Colon (tissue), 2 donors: ENCODE data around the gene BPHL.
"Not testable (repeated sequence)": the region's sequence is repeated elsewhere in the genome, so short reads cannot be mapped to it uniquely, and the experiment has no call there.

Source experiments
- FAIRE-seq: peaks from 2 replicates; lab custom pipeline; 2012; peaks lifted over from hg19 to GRCh38; lab: Jason Lieb, UNC
- donor health status: control.
- donor health status: control.

The BPHL gene

DNA sequence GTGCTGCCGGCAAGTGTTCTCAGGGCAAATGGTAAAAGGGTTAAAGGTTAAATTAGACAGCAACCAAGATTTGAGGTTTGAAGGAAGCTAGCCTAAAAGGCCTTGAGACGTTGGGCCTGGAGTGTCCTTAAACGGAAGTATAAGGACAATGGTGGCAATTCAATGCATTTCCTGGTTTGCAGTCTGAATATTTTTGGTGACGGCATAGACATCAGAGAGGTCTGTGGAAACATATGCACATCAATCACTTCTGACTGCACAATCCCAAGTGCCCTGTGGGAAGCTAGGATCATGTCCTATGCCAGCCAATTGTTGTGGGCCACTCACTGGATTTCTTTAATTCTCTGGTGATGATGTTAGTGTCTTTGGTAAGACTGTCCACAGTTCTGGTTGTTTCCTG is 64.6 kb downstream of the BPHL start:
- no peak for FAIRE-seq

DNA sequence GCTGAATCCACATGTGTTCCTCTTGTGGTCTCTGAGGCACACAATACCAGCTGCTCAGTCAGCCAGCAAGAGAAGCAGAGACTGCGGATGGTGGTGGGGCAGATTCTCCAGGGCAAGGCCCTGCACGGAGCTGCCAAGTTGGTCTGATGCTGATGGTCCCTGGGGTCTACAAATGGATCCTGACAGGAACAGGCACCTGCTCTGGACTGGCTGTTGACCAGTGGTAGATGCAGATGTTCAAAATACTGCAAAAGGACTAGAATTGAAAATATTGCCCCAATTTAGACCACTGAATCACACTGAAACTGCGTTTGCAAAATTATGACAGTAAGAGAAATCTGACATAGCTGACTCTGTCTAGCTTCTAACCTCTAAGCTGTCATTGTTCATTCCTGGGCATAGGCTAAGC is 68.5 kb downstream of the BPHL start:
- no peak for FAIRE-seq

DNA sequence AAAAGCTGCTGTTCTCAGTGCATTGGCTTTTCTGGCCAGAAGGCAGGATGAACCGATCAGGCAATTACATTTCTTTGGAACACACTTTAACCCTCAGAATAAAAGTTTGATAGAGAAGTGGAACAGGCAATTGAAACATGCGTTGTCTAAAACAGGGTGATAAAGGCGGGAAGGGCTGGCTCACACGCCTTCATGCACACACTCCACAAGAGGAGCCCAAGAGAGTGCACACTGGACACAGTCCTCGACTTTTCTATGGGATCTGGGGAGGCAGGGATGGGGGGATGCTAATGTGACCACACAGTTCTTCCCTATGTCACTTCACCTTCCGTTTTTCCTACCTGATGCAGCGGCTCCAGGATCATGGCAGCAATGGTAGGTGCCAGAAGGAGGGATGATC is 69.8 kb downstream of the BPHL start:
- no peak for FAIRE-seq

DNA sequence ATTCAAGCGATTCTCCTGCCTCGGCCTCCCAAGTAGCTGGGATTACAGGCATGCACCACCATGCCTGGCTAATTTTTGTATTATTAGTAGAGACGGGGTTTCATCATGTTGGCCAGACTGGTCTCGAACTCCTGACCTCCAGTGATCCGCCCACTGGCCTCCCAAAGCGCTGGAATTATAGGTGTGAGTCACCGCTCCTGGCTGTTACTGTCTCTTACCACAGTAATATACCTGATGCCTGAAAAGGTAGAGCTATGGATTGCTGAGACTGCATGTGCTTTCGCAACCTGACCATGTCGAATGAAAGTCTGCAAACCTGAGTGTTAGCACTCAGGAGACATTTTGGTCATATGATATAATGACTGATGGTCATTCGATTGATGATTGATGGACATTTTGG is 70.7 kb downstream of the BPHL start:
- FAIRE-seq = not testable (repeated sequence)

DNA sequence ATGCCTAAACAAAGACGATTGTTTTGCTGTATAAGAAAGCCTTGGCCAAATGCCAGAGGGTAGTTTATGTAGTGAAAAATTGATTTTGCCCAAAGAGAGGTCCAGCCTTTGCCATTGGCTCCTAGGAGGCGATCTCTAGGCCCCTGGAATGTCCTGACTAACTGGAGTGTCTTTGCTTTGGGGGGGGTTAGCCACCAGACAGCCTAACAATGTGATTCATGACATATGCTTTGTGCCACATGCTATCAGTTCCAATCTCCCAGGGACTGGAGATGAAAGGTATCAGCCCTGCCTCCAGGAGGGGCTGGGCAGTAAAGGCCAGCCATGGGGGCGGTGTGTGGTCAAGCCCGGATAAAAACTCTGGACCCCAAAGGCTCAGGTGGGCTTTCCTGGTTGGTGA is 71.5 kb downstream of the BPHL start:
- FAIRE-seq = no peak

DNA sequence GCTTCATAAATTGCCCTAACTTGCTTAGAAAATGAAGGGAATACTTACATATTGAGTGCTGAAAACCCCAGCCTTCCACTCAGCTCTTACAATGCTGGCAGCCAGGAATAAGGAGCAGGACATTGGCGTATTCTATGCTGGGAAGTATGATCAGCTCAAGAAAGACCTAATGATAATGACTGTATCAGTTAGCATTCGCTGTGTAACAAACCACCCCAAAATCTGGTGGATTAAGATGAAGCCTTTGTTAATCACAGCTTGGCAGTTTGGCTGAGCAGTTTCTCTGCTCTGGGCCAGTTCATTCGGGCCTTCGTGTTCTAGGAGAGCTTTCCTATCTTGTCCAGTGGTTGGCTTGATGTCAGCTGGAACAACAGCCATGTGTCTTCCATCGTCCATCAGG is 72.3 kb downstream of the BPHL start:
- FAIRE-seq = no peak

DNA sequence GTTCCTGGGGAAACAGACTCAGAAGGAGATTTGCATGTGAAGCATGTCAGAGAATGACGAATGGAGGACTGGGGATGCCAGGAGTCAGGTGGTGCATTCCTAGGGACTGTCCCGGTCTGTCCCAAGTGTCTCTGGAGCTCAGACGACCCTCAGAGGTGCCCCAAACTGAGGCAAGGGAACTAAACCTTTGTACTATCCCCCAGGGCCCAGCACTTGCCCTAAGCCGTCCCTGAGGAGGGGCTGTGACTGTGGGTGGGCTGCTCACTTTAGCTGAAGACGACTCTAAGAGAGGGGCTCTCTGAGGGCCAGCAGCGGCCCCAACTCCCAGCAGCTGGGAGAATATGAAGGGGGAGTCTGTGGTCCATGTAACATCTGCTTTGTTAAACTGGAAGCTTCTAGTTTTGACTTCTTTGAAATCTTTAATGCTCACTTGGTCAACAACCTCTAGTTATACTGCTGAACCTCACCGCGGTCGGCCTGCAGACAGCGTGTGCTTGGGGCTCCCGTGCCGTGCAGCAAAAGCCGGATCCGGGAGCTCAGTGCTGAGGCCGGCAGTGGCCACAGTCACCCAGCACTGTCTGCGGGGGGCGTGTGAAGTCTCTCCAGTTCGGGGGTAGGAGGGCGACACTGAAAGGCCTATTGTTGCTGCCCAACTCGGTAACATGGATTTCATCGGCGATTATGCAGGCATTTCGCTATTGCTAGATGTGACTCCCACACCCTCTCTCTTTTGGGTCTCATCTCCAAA is 74.8 kb downstream of the BPHL start:
- FAIRE-seq = no peak

DNA sequence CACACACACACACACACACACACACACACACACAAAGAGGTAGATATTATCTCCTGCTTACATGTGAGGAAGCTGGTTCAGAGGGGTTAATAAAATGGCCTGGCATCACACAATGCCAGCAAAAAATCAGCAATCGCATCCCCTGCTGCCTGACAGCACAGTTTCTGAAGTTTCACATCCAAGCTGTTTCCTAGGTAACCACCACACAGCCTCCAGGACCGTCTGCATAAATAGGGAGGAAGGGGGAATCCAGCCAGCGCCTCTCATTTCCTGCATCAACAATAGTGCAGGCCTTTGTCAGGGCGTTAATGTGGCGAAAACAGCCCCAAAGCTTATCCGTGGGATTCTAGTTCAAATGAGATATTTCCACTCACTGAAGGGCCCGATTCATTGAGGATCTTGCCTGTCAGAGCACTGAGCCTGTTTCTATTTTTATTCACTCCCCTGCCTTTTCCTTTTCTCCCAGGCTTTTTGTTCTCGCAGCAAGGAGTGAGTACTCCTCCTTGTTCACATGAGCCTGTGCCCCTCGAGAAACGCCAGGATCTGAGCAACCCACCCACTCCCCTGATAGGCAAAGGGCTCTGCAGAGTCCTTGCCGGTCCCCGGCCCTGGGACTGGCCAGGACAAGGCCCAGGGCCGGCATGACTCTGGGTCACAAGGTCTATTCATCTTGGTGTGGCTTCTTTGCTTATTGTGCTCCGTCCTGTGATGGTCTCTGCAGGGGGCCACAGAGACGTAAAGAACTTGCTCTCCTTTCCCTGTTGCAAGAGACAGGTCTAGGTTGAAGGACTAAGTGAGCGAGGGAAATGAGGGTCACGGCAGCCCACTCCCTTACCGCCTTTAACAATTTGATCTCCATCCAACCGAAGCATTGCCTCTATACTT is 76.3 kb downstream of the BPHL start:
- no peak for FAIRE-seq

DNA sequence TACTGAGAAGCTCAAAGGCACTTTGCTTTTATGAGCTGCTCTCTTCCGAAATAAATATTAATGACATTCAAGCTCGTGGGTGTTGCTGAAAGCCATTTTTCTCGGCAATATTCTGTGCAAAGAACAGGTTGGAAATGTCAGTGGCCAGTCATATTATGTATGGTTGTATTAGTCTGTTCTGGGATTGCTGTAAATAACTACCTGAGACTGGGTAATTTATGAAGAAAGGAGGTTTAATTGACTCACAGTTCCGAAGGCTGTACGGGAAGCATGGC is 76.8 kb downstream of the BPHL start:
- FAIRE-seq = no peak

DNA sequence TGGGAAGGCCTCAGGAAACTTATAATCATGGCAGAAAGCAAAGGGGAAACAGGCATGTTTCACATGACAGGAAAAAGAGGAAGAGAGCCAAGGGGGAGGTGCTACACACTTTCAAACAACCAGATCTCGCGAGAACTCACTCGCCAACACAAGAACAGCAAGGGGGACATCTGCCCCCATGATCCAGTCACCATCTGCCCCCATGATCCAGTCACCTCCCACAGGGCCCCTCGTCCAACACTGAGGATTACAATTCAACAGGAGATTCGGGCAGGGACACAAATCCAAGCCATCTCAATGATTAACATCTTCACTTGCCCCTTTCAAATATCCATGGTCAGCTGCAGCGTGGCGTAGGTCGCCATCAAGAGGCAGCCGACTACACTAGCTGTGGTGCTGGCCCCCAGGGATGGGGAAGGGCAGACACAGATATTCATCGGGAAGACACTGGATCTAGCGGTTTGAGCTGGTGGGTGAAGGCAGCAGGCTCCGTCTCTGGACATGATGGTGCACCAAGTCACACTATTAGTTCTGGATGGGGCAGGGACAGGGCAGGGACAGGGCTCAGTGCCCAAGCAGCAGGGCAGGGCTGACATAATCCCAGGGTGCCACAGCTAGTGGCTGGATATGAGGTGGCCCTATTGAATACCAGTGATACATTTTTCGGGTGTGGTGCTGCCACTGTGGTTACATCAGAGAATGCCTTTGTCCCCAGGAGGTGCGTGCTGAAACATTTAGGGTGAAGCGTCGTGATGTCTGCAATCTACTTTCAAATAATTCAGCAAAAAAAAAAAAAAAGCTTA is 77.4 kb downstream of the BPHL start:
- FAIRE-seq = no peak

DNA sequence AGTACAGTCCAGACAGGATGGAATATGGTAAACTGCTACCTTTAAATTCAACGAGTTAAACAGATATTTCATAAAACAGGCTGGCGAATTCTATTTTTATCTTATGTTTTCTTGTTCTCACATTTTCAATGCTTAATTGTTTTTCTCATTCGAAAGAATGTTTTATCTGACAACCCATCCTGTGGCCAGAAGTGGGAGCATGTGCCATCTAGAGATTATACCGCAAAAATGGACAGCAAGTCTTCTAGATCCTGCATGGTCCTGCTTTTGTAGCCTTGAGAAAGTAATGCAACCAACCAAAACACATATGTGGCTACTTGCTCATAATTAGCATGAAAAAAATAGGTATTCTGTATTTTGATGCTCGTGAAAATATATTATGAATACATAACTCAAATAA is 78.3 kb downstream of the BPHL start:
- no peak for FAIRE-seq

DNA sequence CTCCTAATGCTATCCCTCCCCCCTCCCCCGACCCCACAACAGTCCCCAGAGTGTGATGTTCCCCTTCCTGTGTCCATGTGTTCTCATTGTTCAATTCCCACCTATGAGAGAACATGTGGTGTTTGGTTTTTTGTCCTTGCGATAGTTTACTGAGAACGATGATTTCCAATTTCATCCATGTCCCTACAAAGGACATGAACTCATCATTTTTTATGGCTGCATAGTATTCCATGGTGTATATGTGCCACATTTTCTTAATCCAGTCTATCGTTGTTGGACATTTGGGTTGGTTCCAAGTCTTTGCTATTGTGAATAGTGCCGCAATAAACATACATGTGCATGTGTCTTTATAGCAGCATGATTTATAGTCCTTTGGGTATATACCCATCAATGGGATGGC is 79.2 kb downstream of the BPHL start:
- not testable (repeated sequence) for FAIRE-seq

DNA sequence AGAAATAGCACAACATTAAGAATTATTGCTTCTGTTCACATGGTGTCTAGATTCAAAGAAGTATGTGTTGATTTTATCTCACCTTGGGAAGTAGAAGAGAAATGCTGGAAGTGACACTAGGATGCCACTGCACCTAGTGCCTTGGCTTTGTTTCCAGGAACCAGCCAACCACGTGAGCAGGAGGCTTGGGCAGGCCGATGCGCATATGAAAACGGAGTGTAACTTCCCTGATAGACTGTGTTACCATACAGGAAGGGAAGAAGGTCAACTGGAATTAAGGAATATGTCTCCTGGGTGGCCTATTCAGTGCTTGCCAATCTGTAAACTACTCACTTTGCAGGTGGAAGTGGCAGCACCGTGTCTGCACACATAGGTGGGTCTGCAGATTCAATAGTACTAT is 80.9 kb downstream of the BPHL start:
- FAIRE-seq = no peak

DNA sequence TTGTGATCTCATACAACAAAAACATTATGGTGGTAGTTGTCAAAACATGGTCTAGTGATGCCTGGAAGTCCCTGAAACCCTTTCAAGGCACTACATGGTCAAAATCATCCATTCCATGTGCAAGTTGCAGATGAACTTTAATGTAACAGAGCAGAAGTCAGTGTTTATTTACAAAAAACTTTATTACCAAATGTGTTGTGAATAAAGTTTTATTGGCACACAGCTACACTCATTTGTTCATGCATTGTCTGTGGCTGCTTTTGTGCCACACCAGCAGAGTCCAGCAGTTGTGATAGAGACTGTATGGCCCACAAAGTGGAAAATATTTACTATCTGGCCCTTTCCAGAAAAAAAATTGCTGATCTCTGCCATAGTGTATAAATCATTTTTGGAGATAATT is 82.2 kb downstream of the BPHL start:
- FAIRE-seq = no peak

DNA sequence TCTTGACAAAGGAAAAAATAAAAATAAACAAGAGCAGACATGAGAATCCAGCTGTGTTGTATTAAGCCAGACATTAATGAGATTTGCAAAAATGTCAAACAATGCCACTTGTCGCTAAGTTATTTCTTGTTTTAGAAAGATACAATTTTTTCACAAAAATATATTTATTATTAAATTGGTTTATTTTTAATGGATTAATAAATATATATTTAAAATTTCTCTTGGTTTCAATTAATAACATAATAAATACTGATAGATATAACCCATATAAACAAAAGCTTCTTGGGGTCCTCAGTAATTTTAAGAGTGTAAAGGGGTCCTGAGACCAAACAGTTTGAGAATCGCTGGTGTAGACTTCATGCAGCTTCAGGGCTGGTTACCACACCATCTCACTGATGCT is 82.9 kb downstream of the BPHL start:
- FAIRE-seq = no peak
